Sigmoid colon (tissue), 4 donors: Measurements from ENCODE around the gene HSD3B1.

Source experiments
- CTCF ChIP-seq, 4 experiments: fragments of 450-650 bp in 3 of 4; fragments of 200-600 bp in 1 of 4; IDR thresholded peaks; one replicate each; pipeline ENCODE4 v1.5.1; 2016 to 2019; ENCODE audit warnings: antibody characterized with exemption in 4 of 4, mild to moderate bottlenecking in 3 of 4, moderate library complexity in 2 of 4
- EP300 ChIP-seq, 4 donors: sonication (generic); formaldehyde crosslinking; IDR thresholded peaks; one replicate each; pipeline ENCODE4 v1.6.1; 2017; ENCODE audit warnings: antibody characterized with exemption in 4 of 4

- TF ChIP-seq EP300 (IDR thresholded peaks at IDR 0.05), result no peak
- no peak for TF ChIP-seq CTCF (IDR thresholded peaks at IDR 0.05)
Observed at GRCh38 chr1:119485201-119485600, 21.8 kb upstream of the HSD3B1 start.
